Uterus (tissue), 4 donors: ENCODE data around the gene PANX2. TPM values are rescaled to one million over a fixed set of nuclear protein-coding genes. Genes with fewer than 3 reads are reported as not detected.
"Not testable (repeated sequence)": the region's sequence is repeated elsewhere in the genome, so short reads cannot be mapped to it uniquely, and the experiment has no call there.

Experiments
- DNase-seq, 2 donors: peaks; one replicate each; pipeline ENCODE4 v3.0.0-alpha.2; 2019 to 2020
- H3K27ac ChIP-seq, 2 donors: fragments of 200-600 bp; sonication (generic); 1 replicate in 1 of 2; 2 replicates in 1 of 2; pipeline ENCODE4 v1.5.1; 2016 to 2018
- H3K27me3 ChIP-seq, 2 donors: fragments of 200-600 bp; sonication (generic); one replicate each; pipeline ENCODE4 v1.5.1; 2018 to 2019; ENCODE audit warnings: control low read depth in 1 of 2
- H3K36me3 ChIP-seq, 2 donors: fragments of 200-600 bp; sonication (generic); one replicate each; pipeline ENCODE4 v1.5.1; 2019; ENCODE audit warnings: control low read depth in 1 of 2
- H3K4me1 ChIP-seq, 2 donors: fragments of 200-600 bp; sonication (generic); one replicate each; pipeline ENCODE4 v1.5.1; 2018 to 2019; ENCODE audit warnings: control low read depth in 1 of 2
- H3K4me3 ChIP-seq, 2 donors: fragments of 200-600 bp; sonication (generic); 1 replicate in 1 of 2; 2 replicates in 1 of 2; pipeline ENCODE4 v1.5.1; 2018 to 2019; ENCODE audit warnings: mild to moderate bottlenecking in 1 of 2
- H3K9me3 ChIP-seq, 2 donors: fragments of 200-600 bp; sonication (generic); one replicate each; pipeline ENCODE4 v1.5.1; 2019; ENCODE audit warnings: control low read depth in 1 of 2
- POLR2A ChIP-seq, 2 donors: fragments of 450-650 bp; IDR thresholded peaks; one replicate each; pipeline ENCODE4 v1.6.1; 2016; ENCODE audit warnings: antibody characterized with exemption in 2 of 2, mild to moderate bottlenecking in 1 of 2, moderate library complexity in 1 of 2
- intact Hi-C: fragments of 100-400 bp; cut with DNase I; formaldehyde crosslinking; loops from one replicate; pipeline ENCODE4 v1.15.1; 2023; ENCODE audit warnings: low total_unique reads
- total RNA-seq, 4 donors: library from RNA; depleted of rRNA in 3 of 4; stranded (reverse); fragments of >200 nt in 3 of 4; gene quantifications; one replicate each; pipeline versions ENCODE4 v1.1.0 to v1.2.4, GENCODE V29; 2014 to 2023
- TF ChIP-seq, protein P1 (sequence below), 4 experiments: fragments of 200-600 bp in 2 of 4; fragments of 450-650 bp in 2 of 4; sonication (generic) in 2 of 4; IDR thresholded peaks; one replicate each; pipeline ENCODE4 v1.5.1; 2016 to 2019; ENCODE audit warnings: antibody characterized with exemption in 4 of 4, mild to moderate bottlenecking in 2 of 4, moderate library complexity in 1 of 4
- donor health status: DM: yes; HTN: yes; CAD: no.

Gene PANX2
- total RNA-seq, 4 donors from 2014 or later = 0.35 to 0.43 TPM; not detected in 2

DNA sequence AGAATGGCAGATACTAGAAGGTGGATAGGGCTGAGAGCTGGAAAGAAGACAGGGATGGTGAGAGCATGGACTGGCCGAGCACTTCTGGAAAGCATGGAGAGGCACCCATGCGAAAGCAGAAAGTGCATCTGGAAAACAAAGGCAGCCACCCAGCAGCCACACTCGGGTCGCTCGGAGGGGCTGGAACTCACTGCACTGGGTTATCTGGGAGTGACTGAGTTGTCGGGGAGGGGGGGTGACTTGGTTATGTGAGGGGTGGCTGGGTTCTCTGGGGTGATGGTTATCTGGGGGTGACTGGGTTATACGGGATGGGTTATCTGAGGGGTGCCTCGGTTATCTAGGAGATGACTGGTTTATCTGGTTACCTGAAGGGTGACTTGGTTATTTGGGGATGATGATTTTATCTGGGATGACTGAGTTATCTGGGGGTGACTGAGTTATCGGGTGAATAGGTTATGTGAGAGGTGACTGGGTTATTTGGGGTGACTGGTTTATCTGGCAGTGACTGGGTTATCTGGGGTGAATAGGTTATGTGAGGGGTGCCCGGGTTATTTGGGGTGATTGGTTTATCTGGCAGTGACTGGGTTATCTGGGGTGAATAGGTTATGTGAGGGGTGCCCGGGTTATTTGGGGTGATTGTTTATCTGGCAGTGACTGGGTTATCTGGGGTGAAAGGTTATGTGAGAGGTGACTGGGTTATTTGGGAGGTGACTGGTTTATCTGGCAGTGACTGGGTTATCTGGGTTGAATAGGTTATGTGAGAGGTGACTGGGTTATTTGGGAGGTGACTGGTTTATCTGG, 2.6 kb upstream of the PANX2 start:
- Histone ChIP-seq H3K27me3 (peaks cover 0 to 2% of the 10 kb centered on the region in 2 donors), H3K27ac (no peak overlapping the region), H3K36me3 (no peaks in the 10 kb centered on the region), H3K9me3 (no peaks in the 10 kb centered on the region), H3K4me1 (peaks cover 0 to 9% of the 10 kb centered on the region in 2 donors), H3K4me3 (no peak overlapping the region)
- intact Hi-C loops = no loop called here
- no peak for TF ChIP-seq POLR2A (IDR thresholded peaks at IDR 0.05)
- TF ChIP-seq, protein P1, sequence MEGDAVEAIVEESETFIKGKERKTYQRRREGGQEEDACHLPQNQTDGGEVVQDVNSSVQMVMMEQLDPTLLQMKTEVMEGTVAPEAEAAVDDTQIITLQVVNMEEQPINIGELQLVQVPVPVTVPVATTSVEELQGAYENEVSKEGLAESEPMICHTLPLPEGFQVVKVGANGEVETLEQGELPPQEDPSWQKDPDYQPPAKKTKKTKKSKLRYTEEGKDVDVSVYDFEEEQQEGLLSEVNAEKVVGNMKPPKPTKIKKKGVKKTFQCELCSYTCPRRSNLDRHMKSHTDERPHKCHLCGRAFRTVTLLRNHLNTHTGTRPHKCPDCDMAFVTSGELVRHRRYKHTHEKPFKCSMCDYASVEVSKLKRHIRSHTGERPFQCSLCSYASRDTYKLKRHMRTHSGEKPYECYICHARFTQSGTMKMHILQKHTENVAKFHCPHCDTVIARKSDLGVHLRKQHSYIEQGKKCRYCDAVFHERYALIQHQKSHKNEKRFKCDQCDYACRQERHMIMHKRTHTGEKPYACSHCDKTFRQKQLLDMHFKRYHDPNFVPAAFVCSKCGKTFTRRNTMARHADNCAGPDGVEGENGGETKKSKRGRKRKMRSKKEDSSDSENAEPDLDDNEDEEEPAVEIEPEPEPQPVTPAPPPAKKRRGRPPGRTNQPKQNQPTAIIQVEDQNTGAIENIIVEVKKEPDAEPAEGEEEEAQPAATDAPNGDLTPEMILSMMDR (IDR thresholded peaks at IDR 0.05) = no peak
- DNase-seq = no peak

DNA sequence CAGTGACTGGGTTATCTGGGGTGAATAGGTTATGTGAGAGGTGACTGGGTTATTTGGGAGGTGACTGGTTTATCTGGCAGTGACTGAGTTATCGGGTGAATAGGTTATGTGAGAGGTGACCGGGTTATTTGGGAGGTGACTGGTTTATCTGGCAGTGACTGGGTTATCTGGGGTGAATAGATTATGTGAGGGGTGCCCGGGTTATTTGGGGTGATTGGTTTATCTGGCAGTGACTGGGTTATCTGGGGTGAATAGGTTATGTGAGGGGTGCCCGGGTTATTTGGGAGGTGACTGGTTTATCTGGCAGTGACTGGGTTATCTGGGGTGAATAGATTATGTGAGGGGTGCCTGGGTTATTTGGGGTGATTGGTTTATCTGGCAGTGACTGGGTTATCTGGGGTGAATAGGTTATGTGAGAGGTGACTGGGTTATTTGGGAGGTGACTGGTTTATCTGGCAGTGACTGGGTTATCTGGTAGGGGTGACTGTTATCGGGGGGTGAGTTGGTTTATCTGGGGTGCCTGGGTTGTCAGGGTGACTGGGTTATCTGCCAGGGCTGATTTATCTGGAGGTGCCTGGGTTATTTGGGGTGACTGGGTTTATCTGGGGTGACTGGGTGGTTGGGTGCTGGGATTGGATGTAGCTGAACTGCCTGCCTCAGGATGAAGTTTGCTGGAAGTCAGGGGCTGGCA, 1.9 kb upstream of the PANX2 start:
- H3K27me3 ChIP-seq, intact Hi-C loops, H3K27ac ChIP-seq, H3K4me1 ChIP-seq, H3K9me3 ChIP-seq, DNase-seq, H3K4me3 ChIP-seq, H3K36me3 ChIP-seq: not testable (repeated sequence)

DNA sequence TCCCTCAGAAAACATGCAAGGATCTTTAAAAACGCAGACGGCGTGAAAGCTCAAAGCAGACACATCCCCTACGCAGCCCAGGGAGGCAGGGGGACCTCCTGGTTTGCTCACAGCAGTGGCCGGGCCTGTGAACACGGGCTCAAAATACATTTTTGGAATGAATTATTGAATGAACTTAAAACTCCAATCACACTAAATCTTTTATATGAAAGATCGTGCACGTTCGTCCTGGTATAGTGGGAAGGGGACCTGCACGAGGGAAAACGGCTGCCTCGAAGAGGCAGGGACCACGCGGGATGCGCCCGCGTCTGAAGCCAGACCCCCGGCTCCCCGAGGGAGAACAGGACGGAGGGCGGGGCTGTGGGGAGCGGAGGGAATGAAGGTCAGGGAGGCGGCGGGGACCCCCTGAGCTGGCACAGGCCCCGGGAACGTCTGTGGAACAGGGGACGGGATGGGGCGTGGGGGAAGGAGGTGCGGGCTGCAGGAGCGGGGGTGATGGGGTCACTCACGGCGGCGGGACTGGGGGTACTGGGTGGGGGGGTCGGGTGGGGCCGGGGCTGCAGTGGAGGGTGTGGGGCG, 1.3 kb upstream of the PANX2 start:
- H3K9me3 ChIP-seq = no peaks in the 10 kb centered on the region
- H3K4me3 ChIP-seq = peak overlapping the region in 1 of 2 donors; percentile 45
- no peaks in the 10 kb centered on the region for H3K36me3 ChIP-seq
- intact Hi-C loops = no loop called here
- TF ChIP-seq, protein P1 (IDR thresholded peaks at IDR 0.05) = no peak
- no peak for TF ChIP-seq POLR2A (IDR thresholded peaks at IDR 0.05)
- DNase-seq = no peak
- no peak overlapping the region for H3K27ac ChIP-seq
- H3K27me3 ChIP-seq = peaks cover 0 to 2% of the 10 kb centered on the region in 2 donors
- peaks cover 0 to 9% of the 10 kb centered on the region in 2 donors for H3K4me1 ChIP-seq

DNA sequence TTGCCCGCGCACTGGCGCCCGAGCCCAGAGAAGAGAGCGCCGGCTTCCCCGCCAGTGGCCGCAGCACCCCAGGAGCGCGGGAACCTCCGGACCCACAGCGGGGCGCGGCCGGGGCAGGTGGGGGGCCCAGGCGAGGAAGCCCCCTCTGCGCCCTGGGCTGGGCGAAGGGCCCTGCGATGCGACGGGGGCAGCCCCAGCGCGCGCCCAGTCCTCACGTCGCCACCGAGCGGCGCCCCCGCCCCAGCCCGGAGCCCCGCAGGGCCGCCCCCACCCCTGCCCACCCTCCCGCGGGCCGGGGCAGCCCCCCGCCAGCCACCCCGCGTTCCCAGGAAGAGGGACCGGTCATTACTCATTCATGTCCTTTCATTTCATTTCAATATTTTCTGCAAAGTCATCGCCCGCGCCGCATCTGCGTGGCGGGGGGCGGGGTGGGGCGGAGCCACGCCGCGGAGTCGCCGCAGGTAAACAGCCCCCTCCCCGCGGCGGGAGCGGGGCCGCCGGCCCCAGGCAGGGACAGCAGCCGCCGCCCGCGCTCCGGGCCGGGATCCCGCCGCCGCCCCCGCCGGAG, 673 bp upstream of the PANX2 start:
- DNase-seq = no peak
- Histone ChIP-seq H3K27ac (no peak overlapping the region), H3K36me3 (no peaks in the 10 kb centered on the region), H3K4me3 (peak overlapping the region; percentile 12 to 45), H3K27me3 (peaks cover 0 to 2% of the 10 kb centered on the region in 2 donors), H3K4me1 (peaks cover 0 to 9% of the 10 kb centered on the region in 2 donors), H3K9me3 (no peaks in the 10 kb centered on the region)
- no peak for TF ChIP-seq POLR2A (IDR thresholded peaks at IDR 0.05)
- intact Hi-C loops = no loop called here

DNA sequence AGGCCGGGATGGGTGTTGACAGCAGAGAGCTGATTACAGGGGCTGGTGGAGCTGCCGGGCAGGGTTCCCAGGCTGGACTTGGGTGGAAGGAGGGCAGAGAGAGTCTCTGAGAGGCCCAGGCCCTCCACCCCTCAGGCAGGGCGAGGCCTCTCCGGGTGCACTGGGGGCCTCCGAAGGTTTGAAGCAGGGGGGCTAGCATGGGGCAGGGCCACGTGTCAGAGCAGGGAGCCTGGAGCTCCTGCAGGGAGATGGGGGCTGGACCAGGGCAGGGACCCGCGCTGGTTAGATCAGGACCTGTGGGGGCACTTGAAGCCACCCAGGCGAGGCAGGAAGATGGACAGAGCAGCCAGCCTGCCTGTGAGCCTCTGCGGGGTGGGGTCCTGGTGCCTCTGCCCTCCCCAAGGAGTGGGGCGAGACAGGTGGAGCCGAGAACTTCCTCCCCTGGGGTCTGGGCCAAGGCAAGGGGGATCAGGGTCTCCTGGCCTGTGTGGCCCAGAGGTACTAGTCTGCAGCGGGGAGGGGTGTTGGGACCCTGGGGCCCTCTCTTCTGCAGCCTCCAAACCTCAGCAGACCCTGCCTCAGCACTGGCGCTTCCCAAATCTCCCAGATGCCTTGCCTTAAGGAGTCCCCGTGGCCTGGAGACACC, 911 bp downstream of the PANX2 start:
- TF ChIP-seq, protein P1 (IDR thresholded peaks at IDR 0.05) = no peak
- no peak for TF ChIP-seq POLR2A (IDR thresholded peaks at IDR 0.05)
- Histone ChIP-seq H3K9me3 (no peaks in the 10 kb centered on the region), H3K36me3 (no peaks in the 10 kb centered on the region), H3K27me3 (peaks cover 0 to 2% of the 10 kb centered on the region in 2 donors), H3K27ac (no peak overlapping the region), H3K4me1 (peaks cover 0 to 9% of the 10 kb centered on the region in 2 donors), H3K4me3 (peak overlapping the region in 1 of 2 donors; percentile 40)
- intact Hi-C loops = no loop called here
- no peak for DNase-seq
